Left lobe of liver (tissue), 2 donors: ENCODE measurements around the gene NCR2. TPM values are rescaled to one million over a fixed set of nuclear protein-coding genes. Genes with fewer than 3 reads are reported as not detected.

Experiments
- ATAC-seq: fragments of 200-7000 bp; cut with Tn5 transposase; one replicate; pipeline ENCODE4 v1.9.1; 2020; ENCODE audit warnings: mild to moderate bottlenecking, moderate library complexity
- DNase-seq: peaks from one replicate; pipeline ENCODE4 v3.0.0-alpha.2; 2020; ENCODE audit warnings: low spot score
- total RNA-seq: library from RNA; stranded (reverse); gene quantifications from one replicate; pipeline ENCODE4 v1.2.1, GENCODE V29; 2021
- donor health status: DM: no; HTN: no; CAD: no; lungs with moderate emphysema.
- donor health status: DM: no; HTN: yes; CAD: no.

NCR2 gene
- total RNA-seq, 1 donor from 2014 or later = not detected

DNA sequence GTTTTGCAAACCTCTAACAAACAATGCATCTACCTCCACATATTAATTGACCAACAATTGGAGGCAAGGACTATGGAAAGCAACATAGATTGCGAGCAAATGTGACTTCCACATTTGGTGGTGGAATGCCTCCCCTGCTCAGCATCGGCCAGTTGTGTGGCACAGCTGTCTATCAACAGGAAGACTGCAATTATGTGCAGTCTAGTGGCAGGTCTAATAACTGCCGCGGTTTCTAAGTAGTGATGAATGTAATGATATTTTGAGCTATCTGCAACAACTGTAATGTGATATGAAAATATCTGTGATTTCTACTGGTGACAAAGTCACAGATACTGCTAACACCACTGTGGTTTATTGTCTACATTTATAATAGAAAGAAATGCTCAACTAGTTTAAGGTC, 56.8 kb downstream of the NCR2 start:
- ATAC-seq (no peak), DNase-seq (no peak)

DNA sequence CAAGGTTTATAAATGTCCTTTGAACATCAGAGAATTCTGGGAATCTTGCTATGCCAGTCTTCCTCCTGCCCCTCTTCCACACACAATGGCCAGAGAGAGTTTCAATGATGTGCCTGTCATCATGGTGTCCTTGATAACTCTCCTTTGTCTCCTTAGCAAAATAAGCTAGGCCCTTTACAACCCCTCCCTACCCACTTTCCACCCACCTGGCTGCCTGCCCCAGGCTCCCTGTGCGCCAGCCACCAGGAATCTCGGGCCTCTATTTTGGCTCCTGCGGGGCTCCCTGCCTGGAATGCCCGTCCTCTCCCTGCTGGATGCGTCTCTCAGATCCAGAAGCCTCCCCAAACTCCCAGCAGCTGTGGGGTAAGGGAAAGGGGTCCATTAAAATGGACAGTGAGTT, 60.9 kb downstream of the NCR2 start:
- DNase-seq (no peak), ATAC-seq (no peak)

- no peak for DNase-seq
- ATAC-seq = no peak
Observed at GRCh38 chr6:41399424-41399823, 64.0 kb downstream of the NCR2 start.

Other genes starting within 250 kb of the NCR2 start
- gene TREML1, start 181.3 kb upstream of the NCR2 start, total RNA-seq = not detected
- 0.28 TPM for gene TREM2, start 172.5 kb upstream of the NCR2 start, total RNA-seq
- 0.08 TPM for gene TREML2, start 134.5 kb upstream of the NCR2 start, total RNA-seq
- not detected for gene TREML4, start 107.3 kb upstream of the NCR2 start, total RNA-seq
- 0.25 TPM for gene TREM1, start 48.9 kb upstream of the NCR2 start, total RNA-seq
- 24.6 TPM for gene FOXP4, start 210.8 kb downstream of the NCR2 start, total RNA-seq